Smooth muscle cell (in vitro differentiated cells): Measurements from ENCODE around the gene DLK1. TPM values are rescaled to one million over a fixed set of nuclear protein-coding genes. Genes with fewer than 3 reads are reported as not detected.

Experiments
- DNase-seq: peaks from one replicate; lab custom pipeline; 2025; ENCODE audit not compliant: unreplicated experiment; lab: John Stamatoyannopoulos, UW
- H2AFZ ChIP-seq: fragments of 200-600 bp; sonication (generic); 2 replicates; pipeline ENCODE4 v1.6.0; 2016; ENCODE audit warnings: antibody characterized with exemption, low read depth, mild to moderate bottlenecking
- H3F3A ChIP-seq: fragments of 200-600 bp; sonication (generic); 2 replicates; pipeline ENCODE4 v1.6.0; 2017; ENCODE audit warnings: antibody characterized with exemption, low read depth
- H3K27ac ChIP-seq: fragments of 200-600 bp; sonication (generic); 2 replicates; pipeline ENCODE4 v1.5.1; 2016; ENCODE audit warnings: low read depth, mild to moderate bottlenecking
- H3K27me3 ChIP-seq: fragments of 200-600 bp; sonication (generic); 2 replicates; pipeline ENCODE4 v1.6.1; 2016; ENCODE audit warnings: low read depth, mild to moderate bottlenecking
- H3K36me3 ChIP-seq: fragments of 200-600 bp; sonication (generic); 2 replicates; pipeline ENCODE4 v1.5.1; 2016; ENCODE audit warnings: low read depth
- H3K4me1 ChIP-seq: fragments of 200-600 bp; sonication (generic); 2 replicates; pipeline ENCODE4 v1.5.1; 2016; ENCODE audit warnings: low read depth
- H3K4me2 ChIP-seq: fragments of 200-600 bp; sonication (generic); 2 replicates; pipeline ENCODE4 v1.6.0; 2016; ENCODE audit warnings: mild to moderate bottlenecking
- H3K4me3 ChIP-seq: fragments of 200-600 bp; sonication (generic); 2 replicates; pipeline ENCODE4 v1.5.1; 2016; ENCODE audit warnings: mild to moderate bottlenecking
- H3K79me2 ChIP-seq: fragments of 200-600 bp; sonication (generic); 2 replicates; pipeline ENCODE4 v1.6.0; 2016; ENCODE audit warnings: low read depth, mild to moderate bottlenecking
- H3K9ac ChIP-seq: fragments of 200-600 bp; sonication (generic); 2 replicates; pipeline ENCODE4 v1.6.0; 2016; ENCODE audit warnings: low read depth
- H3K9me3 ChIP-seq: fragments of 200-600 bp; sonication (generic); replicated peaks from 2 replicates; pipeline ENCODE4 v1.5.1; 2016; ENCODE audit warnings: low read depth
- H4K20me1 ChIP-seq: fragments of 200-600 bp; sonication (generic); 2 replicates; pipeline ENCODE4 v1.6.0; 2016; ENCODE audit warnings: low read depth
- CTCF ChIP-seq: fragments of 200-600 bp; sonication (generic); IDR thresholded peaks from 2 replicates; pipeline ENCODE4 v1.5.1; 2017; ENCODE audit warnings: borderline replicate concordance, mild to moderate bottlenecking, antibody characterized with exemption; ENCODE audit not compliant: insufficient read depth, poor library complexity, severe bottlenecking
- WGBS: methylation state at CpG from one replicate; pipeline ENCODE4 v1.1.7; 2016; ENCODE audit warnings: low lambda C conversion rate; 5-methylcytosine and 5-hydroxymethylcytosine counted together
- polyA plus RNA-seq: library from polyadenylated mRNA; unstranded; fragments of >200 nt; fragmentation: Nextera tagmentation; extraction: Ambion mirVana; gene quantifications from 2 replicates; pipeline ENCODE4 v1.2.1, GENCODE V29; 2016
- total RNA-seq: library from RNA; depleted of rRNA; stranded (reverse); fragments of >200 nt; gene quantifications from 2 replicates; pipeline ENCODE4 v1.2.3, GENCODE V29; 2014

Gene DLK1
- total and polyA plus RNA-seq, 2 experiments from 2014 or later: 3,515 to 15,731 TPM

GRCh38 chr14:100777366-100777817 is 50.7 kb downstream of the DLK1 start:
- no peaks in the 10 kb centered on the region for H3K79me2 ChIP-seq
- H3K9me3 ChIP-seq: no peaks in the 10 kb centered on the region
- H3K27me3 ChIP-seq: no peaks in the 10 kb centered on the region
- no peak for DNase-seq
- no peaks in the 10 kb centered on the region for H3K36me3 ChIP-seq
- H3F3A ChIP-seq: peaks cover 6% of the 10 kb centered on the region
- no peak overlapping the region for H3K4me3 ChIP-seq
- WGBS: 71% methylated on average over 11 of the region's 11 CpGs
- no peak overlapping the region for H3K4me2 ChIP-seq
- peaks cover 6% of the 10 kb centered on the region for H3K4me1 ChIP-seq
- H3K9ac ChIP-seq: no peak overlapping the region
- no peaks in the 10 kb centered on the region for H4K20me1 ChIP-seq
- peak overlapping the region; percentile 96 for H3K27ac ChIP-seq
- TF ChIP-seq CTCF: no peak
- no peak overlapping the region for H2AFZ ChIP-seq

GRCh38 chr14:100777818-100778525 is 51.3 kb downstream of the DLK1 start:
- no peaks in the 10 kb centered on the region for H3K27me3 ChIP-seq
- no peaks in the 10 kb centered on the region for H3K9me3 ChIP-seq
- 42% methylated on average over 22 of the region's 22 CpGs for WGBS
- no peak overlapping the region for H3K4me2 ChIP-seq
- DNase-seq: no peak
- no peaks in the 10 kb centered on the region for H3K36me3 ChIP-seq
- H3K4me1 ChIP-seq: peaks cover 8% of the 10 kb centered on the region
- no peaks in the 10 kb centered on the region for H4K20me1 ChIP-seq
- no peak overlapping the region for H3K9ac ChIP-seq
- TF ChIP-seq CTCF: no peak
- no peak overlapping the region for H3K4me3 ChIP-seq
- H3K27ac ChIP-seq: peak overlapping the region; percentile 96
- no peaks in the 10 kb centered on the region for H3K79me2 ChIP-seq
- H3F3A ChIP-seq: peaks cover 6% of the 10 kb centered on the region
- no peak overlapping the region for H2AFZ ChIP-seq

GRCh38 chr14:100778526-100778882 is 51.8 kb downstream of the DLK1 start:
- Histone ChIP-seq H3F3A (peaks cover 6% of the 10 kb centered on the region), H3K9ac (no peak overlapping the region), H3K4me3 (no peak overlapping the region), H3K4me1 (peaks cover 13% of the 10 kb centered on the region), H3K9me3 (no peaks in the 10 kb centered on the region), H3K79me2 (no peaks in the 10 kb centered on the region), H3K4me2 (no peak overlapping the region), H3K36me3 (no peaks in the 10 kb centered on the region), H4K20me1 (no peaks in the 10 kb centered on the region), H3K27ac (peak overlapping the region; percentile 96), H3K27me3 (no peaks in the 10 kb centered on the region), H2AFZ (no peak overlapping the region)
- TF ChIP-seq CTCF: no peak
- DNase-seq: no peak
- WGBS: 90% methylated on average over 7 of the region's 7 CpGs
